K562 (cell line): Measurements from ENCODE around the gene TPM4. TPM values are rescaled to one million over a fixed set of nuclear protein-coding genes. Genes with fewer than 3 reads are reported as not detected.

Experiments used
- CTCF ChIP-seq, 3 experiments: IDR thresholded peaks in 2 of 3; conservative IDR thresholded peaks in 1 of 3; 2 replicates each; pipeline ENCODE4 v1.5.1; 2011 to 2012; ENCODE audit warnings: low read length in 3 of 3, mild to moderate bottlenecking in 3 of 3, control low read depth in 2 of 3, improper control_type of control experiment in 1 of 3, inconsistent platforms in 1 of 3, low read depth in 1 of 3, mixed read lengths in 1 of 3, moderate library complexity in 1 of 3; ENCODE audit not compliant: insufficient read depth in 2 of 3
- MIER1 ChIP-seq: fragments of 450-650 bp; IDR thresholded peaks from 2 replicates; pipeline ENCODE4 v1.6.1; 2016; ENCODE audit warnings: antibody characterized with exemption, mild to moderate bottlenecking, low read depth
- NEUROD1 ChIP-seq: fragments of 150-350 bp; IDR thresholded peaks from 2 replicates; pipeline ENCODE4 v1.6.1; 2014; ENCODE audit warnings: borderline replicate concordance, low read length, low read depth; ENCODE audit not compliant: partially characterized antibody
- NFYB ChIP-seq: IDR thresholded peaks from 2 replicates; pipeline ENCODE4 v1.6.1; 2011; ENCODE audit warnings: mild to moderate bottlenecking, moderate library complexity; ENCODE audit not compliant: insufficient read length; ENCODE audit errors: extremely low read depth
- RAD21 ChIP-seq, 2 experiments: fragments of 250-450 bp in 1 of 2; fragments of 450-650 bp in 1 of 2; sonication (Bioruptor Pico) in 1 of 2; formaldehyde crosslinking in 1 of 2; IDR thresholded peaks in 1 of 2; conservative IDR thresholded peaks in 1 of 2; 2 replicates each; pipeline versions ENCODE4 v1.4.0 to v1.8.0; 2020 to 2022; ENCODE audit warnings: mild to moderate bottlenecking in 2 of 2, moderate library complexity in 1 of 2
- SP2 ChIP-seq: IDR thresholded peaks from 2 replicates; pipeline ENCODE4 v1.6.1; 2011; ENCODE audit warnings: mild to moderate bottlenecking, low read depth, low read length, moderate library complexity; ENCODE audit not compliant: poor library complexity, severe bottlenecking; ENCODE audit errors: extremely low read depth
- polyA plus RNA-seq, 8 experiments: library from polyadenylated mRNA; depleted of rRNA in 4 of 8; stranded (reverse) in 5 of 8; unstranded in 3 of 8; fragments of >200 nt; fragmentation: Nextera tagmentation in 2 of 8; fragmentation: Illumina TruSeq in 1 of 8; extraction: Ambion mirVana in 2 of 8; extraction: Trizol in 1 of 8; gene quantifications; 2 replicates each; pipeline versions ENCODE4 v1.2.1 to v1.2.3, GENCODE V29; 2011 to 2014; ENCODE audit warnings: inconsistent platforms in 1 of 8, missing spikeins in 1 of 8
- total RNA-seq, 7 experiments: library from RNA; depleted of rRNA in 6 of 7; stranded (reverse); fragments of >200 nt in 6 of 7; fragmentation: Illumina TruSeq in 2 of 7; extraction: Trizol in 2 of 7; gene quantifications; 2 replicates each; pipeline versions ENCODE4 v1.2.1 to v1.2.3, GENCODE V29; 2011 to 2021; ENCODE audit warnings: low replicate concordance in 1 of 7
- TF ChIP-seq, protein P1 (sequence below), 2 experiments: IDR thresholded peaks in 1 of 2; conservative IDR thresholded peaks in 1 of 2; 2 replicates each; pipeline ENCODE4 v1.6.1; 2016; ENCODE audit warnings: low read depth in 2 of 2, mild to moderate bottlenecking in 1 of 2, missing compliant biosample characterization in 1 of 2, missing genetic modification characterization in 1 of 2, moderate library complexity in 1 of 2
- TF ChIP-seq, protein P2 (sequence below), 2 experiments: fragments of 450-650 bp in 1 of 2; IDR thresholded peaks; 2 replicates each; pipeline ENCODE4 v1.6.1; 2011 to 2017; ENCODE audit warnings: low read depth in 2 of 2, antibody characterized with exemption in 1 of 2, borderline replicate concordance in 1 of 2, low read length in 1 of 2, mild to moderate bottlenecking in 1 of 2, mixed read lengths in 1 of 2; ENCODE audit not compliant: control insufficient read depth in 1 of 2

The TPM4 gene
- total and polyA plus RNA-seq, 9 of the 15 experiments (the other 6 are each of a cell fraction or from before 2014, with no cell fraction given) = 28.1 to 111 (median 77.4) TPM

- TF ChIP-seq SP2 (peak; percentile 22), RAD21 (CRISPR knock-in tag; conservative IDR thresholded peaks at IDR 0.05 in 1 of 2, IDR thresholded peaks at IDR 0.05 in 1 of 2) (peak in 1 of 2 experiments; percentile 57; a peak in 2 of 4 replicates), NFYB (peak; percentile 85), CTCF (IDR thresholded peaks at IDR 0.05 in 2 of 3, conservative IDR thresholded peaks at IDR 0.05 in 1 of 3; ENCODE audit: insufficient read depth in 2 of 3, low read depth in 1 of 3, low read length in 3 of 3) (peak in 1 of 3 experiments; percentile 50; a peak in 2 of 6 replicates), MIER1 (peak; percentile 90), NEUROD1 (peak; percentile 90)
- TF ChIP-seq, protein P1, sequence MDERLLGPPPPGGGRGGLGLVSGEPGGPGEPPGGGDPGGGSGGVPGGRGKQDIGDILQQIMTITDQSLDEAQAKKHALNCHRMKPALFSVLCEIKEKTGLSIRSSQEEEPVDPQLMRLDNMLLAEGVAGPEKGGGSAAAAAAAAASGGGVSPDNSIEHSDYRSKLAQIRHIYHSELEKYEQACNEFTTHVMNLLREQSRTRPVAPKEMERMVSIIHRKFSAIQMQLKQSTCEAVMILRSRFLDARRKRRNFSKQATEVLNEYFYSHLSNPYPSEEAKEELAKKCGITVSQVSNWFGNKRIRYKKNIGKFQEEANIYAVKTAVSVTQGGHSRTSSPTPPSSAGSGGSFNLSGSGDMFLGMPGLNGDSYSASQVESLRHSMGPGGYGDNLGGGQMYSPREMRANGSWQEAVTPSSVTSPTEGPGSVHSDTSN (CRISPR knock-in tag; IDR thresholded peaks at IDR 0.05; ENCODE audit: low read depth) = no peak
- TF ChIP-seq, protein P1 (tag; conservative IDR thresholded peaks at IDR 0.05; ENCODE audit: low read depth) = peak; percentile 41; the same call in 1 of the 2 replicates
- TF ChIP-seq, protein P2, sequence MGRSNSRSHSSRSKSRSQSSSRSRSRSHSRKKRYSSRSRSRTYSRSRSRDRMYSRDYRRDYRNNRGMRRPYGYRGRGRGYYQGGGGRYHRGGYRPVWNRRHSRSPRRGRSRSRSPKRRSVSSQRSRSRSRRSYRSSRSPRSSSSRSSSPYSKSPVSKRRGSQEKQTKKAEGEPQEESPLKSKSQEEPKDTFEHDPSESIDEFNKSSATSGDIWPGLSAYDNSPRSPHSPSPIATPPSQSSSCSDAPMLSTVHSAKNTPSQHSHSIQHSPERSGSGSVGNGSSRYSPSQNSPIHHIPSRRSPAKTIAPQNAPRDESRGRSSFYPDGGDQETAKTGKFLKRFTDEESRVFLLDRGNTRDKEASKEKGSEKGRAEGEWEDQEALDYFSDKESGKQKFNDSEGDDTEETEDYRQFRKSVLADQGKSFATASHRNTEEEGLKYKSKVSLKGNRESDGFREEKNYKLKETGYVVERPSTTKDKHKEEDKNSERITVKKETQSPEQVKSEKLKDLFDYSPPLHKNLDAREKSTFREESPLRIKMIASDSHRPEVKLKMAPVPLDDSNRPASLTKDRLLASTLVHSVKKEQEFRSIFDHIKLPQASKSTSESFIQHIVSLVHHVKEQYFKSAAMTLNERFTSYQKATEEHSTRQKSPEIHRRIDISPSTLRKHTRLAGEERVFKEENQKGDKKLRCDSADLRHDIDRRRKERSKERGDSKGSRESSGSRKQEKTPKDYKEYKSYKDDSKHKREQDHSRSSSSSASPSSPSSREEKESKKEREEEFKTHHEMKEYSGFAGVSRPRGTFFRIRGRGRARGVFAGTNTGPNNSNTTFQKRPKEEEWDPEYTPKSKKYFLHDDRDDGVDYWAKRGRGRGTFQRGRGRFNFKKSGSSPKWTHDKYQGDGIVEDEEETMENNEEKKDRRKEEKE (IDR thresholded peaks at IDR 0.05; ENCODE audit: borderline replicate concordance in 1 of 2, control insufficient read depth in 1 of 2, low read depth in 2 of 2, low read length in 1 of 2) = no peak
These were observed 24.9 kb upstream of the TPM4 start (continued) for GRCh38 chr19:16051254-16052025.
